MM.1S (cell line): ENCODE data around the gene P4HTM.
A peak's percentile ranks its signal among the peaks of the same experiment; 100 is the strongest.

ENCODE experiments used
- DNase-seq: peaks from one replicate; pipeline ENCODE4 v3.0.0-alpha.2; 2015
- H2AFZ ChIP-seq: fragments of 300-600 bp; sonication (generic); 2 replicates; pipeline ENCODE4 v1.6.0; 2016; ENCODE audit warnings: antibody characterized with exemption, low read length
- H3F3A ChIP-seq: fragments of 300-600 bp; sonication (generic); 2 replicates; pipeline ENCODE4 v1.6.1; 2016; ENCODE audit warnings: mild to moderate bottlenecking, antibody characterized with exemption, low read length, moderate library complexity, mixed read lengths; ENCODE audit not compliant: insufficient read depth
- H3K27ac ChIP-seq: fragments of 300-600 bp; sonication (generic); 2 replicates; pipeline ENCODE4 v1.5.1; 2016; ENCODE audit warnings: mild to moderate bottlenecking, low read length
- H3K27me3 ChIP-seq: fragments of 300-600 bp; sonication (generic); replicated peaks from 2 replicates; pipeline ENCODE4 v1.6.0; 2016; ENCODE audit warnings: low read length; ENCODE audit not compliant: insufficient read depth
- H3K36me3 ChIP-seq: fragments of 300-600 bp; sonication (generic); replicated peaks from 2 replicates; pipeline ENCODE4 v1.6.1; 2016; ENCODE audit warnings: mild to moderate bottlenecking, low read length, mixed read lengths; ENCODE audit not compliant: insufficient read depth
- H3K4me1 ChIP-seq: fragments of 300-600 bp; sonication (generic); 2 replicates; pipeline ENCODE4 v1.6.1; 2016; ENCODE audit warnings: low read length, mixed read lengths
- H3K4me2 ChIP-seq: fragments of 300-600 bp; sonication (generic); 2 replicates; pipeline ENCODE4 v1.6.0; 2016; ENCODE audit warnings: low read depth, low read length
- H3K4me3 ChIP-seq: fragments of 300-600 bp; sonication (generic); 2 replicates; pipeline ENCODE4 v1.5.1; 2016; ENCODE audit warnings: low read length, mixed read lengths
- H3K79me2 ChIP-seq: fragments of 300-600 bp; sonication (generic); 2 replicates; pipeline ENCODE4 v1.6.1; 2016; ENCODE audit warnings: mixed run types, low read length, mixed read lengths
- H3K9ac ChIP-seq: fragments of 300-600 bp; sonication (generic); 2 replicates; pipeline ENCODE4 v1.6.1; 2016; ENCODE audit warnings: low read length, mixed read lengths
- H3K9me2 ChIP-seq: fragments of 300-600 bp; sonication (generic); replicated peaks from 2 replicates; pipeline ENCODE4 v1.6.1; 2016; ENCODE audit warnings: mild to moderate bottlenecking, low read length, mixed read lengths; ENCODE audit not compliant: insufficient read depth
- H3K9me3 ChIP-seq: fragments of 300-600 bp; sonication (generic); replicated peaks from 2 replicates; pipeline ENCODE4 v1.6.1; 2016; ENCODE audit warnings: mild to moderate bottlenecking, low read length, mixed read lengths; ENCODE audit not compliant: insufficient read depth
- H4K20me1 ChIP-seq: fragments of 300-600 bp; sonication (generic); 2 replicates; pipeline ENCODE4 v1.6.1; 2016; ENCODE audit warnings: mild to moderate bottlenecking, low read length, moderate library complexity, mixed read lengths; ENCODE audit not compliant: insufficient read depth
- EZH2 ChIP-seq: fragments of 300-600 bp; sonication (generic); optimal IDR thresholded peaks from 2 replicates; pipeline ENCODE3; 2017; ENCODE audit warnings: low read depth, mild to moderate bottlenecking, antibody characterized with exemption, low read length, mixed read lengths
- EZH2phosphoT487 ChIP-seq: fragments of 300-600 bp; sonication (generic); IDR thresholded peaks from 2 replicates; pipeline ENCODE4 v1.6.1; 2018; ENCODE audit warnings: antibody characterized with exemption, low read length
- TF ChIP-seq, protein P1 (sequence below): fragments of 300-600 bp; sonication (generic); IDR thresholded peaks from 2 replicates; pipeline ENCODE4 v1.5.1; 2016; ENCODE audit warnings: antibody characterized with exemption, low read length, mixed read lengths

Gene P4HTM

DNA sequence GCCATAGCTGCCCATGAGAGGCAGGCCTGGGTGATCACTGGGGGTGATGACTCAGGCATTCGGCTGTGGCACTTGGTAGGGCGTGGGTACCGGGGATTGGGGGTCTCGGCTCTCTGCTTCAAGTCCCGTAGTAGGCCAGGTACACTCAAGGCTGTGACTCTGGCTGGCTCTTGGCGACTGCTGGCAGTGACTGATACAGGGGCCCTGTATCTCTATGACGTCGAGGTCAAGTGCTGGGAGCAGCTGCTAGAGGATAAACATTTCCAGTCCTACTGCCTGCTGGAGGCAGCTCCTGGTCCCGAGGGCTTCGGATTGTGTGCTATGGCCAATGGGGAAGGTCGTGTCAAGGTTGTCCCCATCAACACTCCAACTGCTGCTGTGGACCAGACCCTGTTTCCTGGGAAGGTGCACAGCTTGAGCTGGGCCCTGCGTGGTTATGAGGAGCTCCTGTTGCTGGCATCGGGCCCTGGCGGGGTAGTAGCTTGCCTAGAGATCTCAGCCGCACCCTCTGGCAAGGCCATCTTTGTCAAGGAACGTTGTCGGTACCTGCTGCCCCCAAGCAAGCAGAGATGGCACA lies 22.5 kb downstream of the P4HTM start:
- no peak overlapping the region for H3K27ac ChIP-seq
- 0 out of 2 replicates have a peak, but pooled peaks cover 2% of the 10 kb centered on the region for H4K20me1 ChIP-seq
- no peak for DNase-seq
- no peak overlapping the region for H3K9ac ChIP-seq
- H3K79me2 ChIP-seq: peaks cover 73% of the 10 kb centered on the region
- no peaks in the 10 kb centered on the region for H3K9me2 ChIP-seq
- no peaks in the 10 kb centered on the region for H3K9me3 ChIP-seq
- H2AFZ ChIP-seq: no peak overlapping the region
- H3K4me2 ChIP-seq: no peak overlapping the region
- peaks cover 18% of the 10 kb centered on the region for H3F3A ChIP-seq
- no peaks in the 10 kb centered on the region for H3K27me3 ChIP-seq
- H3K36me3 ChIP-seq: peaks cover 7% of the 10 kb centered on the region; the same call in 1 of the 2 replicates
- TF ChIP-seq EZH2 (no peak), EZH2phosphoT487 (no peak)
- TF ChIP-seq, protein P1, sequence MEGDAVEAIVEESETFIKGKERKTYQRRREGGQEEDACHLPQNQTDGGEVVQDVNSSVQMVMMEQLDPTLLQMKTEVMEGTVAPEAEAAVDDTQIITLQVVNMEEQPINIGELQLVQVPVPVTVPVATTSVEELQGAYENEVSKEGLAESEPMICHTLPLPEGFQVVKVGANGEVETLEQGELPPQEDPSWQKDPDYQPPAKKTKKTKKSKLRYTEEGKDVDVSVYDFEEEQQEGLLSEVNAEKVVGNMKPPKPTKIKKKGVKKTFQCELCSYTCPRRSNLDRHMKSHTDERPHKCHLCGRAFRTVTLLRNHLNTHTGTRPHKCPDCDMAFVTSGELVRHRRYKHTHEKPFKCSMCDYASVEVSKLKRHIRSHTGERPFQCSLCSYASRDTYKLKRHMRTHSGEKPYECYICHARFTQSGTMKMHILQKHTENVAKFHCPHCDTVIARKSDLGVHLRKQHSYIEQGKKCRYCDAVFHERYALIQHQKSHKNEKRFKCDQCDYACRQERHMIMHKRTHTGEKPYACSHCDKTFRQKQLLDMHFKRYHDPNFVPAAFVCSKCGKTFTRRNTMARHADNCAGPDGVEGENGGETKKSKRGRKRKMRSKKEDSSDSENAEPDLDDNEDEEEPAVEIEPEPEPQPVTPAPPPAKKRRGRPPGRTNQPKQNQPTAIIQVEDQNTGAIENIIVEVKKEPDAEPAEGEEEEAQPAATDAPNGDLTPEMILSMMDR: no peak
- H3K4me3 ChIP-seq: no peak overlapping the region
- H3K4me1 ChIP-seq: peaks cover 9% of the 10 kb centered on the region; the same call in 1 of the 2 replicates

DNA sequence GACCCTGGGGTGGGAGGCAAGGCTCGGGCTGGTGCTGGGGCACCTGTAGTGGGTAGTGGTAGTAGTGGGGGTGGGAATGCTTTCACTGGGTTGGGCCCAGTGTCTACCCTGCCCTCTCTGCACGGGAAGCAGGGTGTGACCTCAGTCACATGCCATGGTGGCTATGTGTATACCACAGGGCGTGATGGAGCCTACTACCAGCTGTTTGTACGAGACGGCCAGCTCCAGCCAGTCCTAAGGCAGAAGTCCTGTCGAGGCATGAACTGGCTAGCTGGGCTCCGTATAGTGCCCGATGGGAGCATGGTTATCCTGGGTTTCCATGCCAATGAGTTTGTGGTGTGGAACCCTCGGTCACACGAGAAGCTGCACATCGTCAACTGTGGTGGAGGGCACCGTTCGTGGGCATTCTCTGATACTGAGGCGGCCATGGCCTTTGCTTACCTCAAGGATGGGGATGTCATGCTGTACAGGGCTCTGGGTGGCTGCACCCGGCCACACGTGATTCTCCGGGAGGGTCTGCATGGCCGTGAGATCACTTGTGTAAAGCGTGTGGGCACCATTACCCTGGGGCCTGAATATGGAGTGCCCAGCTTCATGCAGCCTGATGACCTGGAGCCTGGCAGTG lies 23.2 kb downstream of the P4HTM start:
- Histone ChIP-seq H3F3A (peaks cover 24% of the 10 kb centered on the region), H3K4me3 (no peak overlapping the region), H3K9me2 (no peaks in the 10 kb centered on the region), H3K79me2 (peaks cover 66% of the 10 kb centered on the region), H3K27ac (no peak overlapping the region), H3K9me3 (no peaks in the 10 kb centered on the region), H3K27me3 (no peaks in the 10 kb centered on the region), H3K9ac (no peak overlapping the region), H3K36me3 (peaks cover 7% of the 10 kb centered on the region; the same call in 1 of the 2 replicates), H2AFZ (no peak overlapping the region), H3K4me1 (peaks cover 9% of the 10 kb centered on the region; the same call in 1 of the 2 replicates), H4K20me1 (0 out of 2 replicates have a peak, but pooled peaks cover 2% of the 10 kb centered on the region), H3K4me2 (no peak overlapping the region)
- DNase-seq: no peak
- TF ChIP-seq EZH2: no peak
- TF ChIP-seq, protein P1: no peak
- no peak for TF ChIP-seq EZH2phosphoT487

DNA sequence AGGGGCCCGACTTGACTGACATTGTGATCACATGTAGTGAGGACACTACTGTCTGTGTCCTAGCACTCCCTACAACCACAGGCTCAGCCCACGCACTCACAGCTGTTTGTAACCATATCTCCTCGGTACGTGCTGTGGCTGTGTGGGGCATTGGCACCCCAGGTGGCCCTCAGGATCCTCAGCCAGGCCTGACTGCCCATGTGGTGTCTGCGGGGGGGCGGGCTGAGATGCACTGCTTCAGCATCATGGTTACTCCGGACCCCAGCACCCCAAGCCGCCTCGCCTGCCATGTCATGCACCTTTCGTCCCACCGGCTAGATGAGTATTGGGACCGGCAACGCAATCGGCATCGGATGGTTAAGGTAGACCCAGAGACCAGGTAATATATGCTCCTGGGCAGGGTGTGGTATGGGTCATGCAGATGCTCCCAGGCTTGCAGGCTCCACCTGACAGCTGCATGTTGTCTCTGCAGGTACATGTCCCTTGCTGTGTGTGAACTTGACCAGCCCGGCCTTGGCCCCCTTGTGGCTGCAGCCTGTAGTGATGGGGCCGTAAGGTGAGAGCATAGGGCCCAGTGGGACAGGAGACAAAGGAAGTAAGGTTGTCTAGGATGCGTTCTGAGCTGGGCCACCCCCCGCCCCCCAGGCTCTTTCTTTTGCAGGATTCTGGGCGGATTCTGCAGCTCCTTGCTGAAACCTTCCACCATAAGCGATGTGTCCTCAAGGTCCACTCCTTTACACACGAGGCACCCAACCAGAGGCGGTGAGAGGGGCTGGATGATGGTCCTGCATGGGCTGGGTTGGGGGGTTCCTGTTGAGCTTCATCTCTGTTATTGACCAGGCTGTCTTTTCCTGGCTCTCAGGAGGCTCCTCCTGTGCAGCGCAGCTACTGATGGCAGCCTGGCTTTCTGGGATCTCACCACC lies 24.0 kb downstream of the P4HTM start:
- no peaks in the 10 kb centered on the region for H3K9me3 ChIP-seq
- H3K36me3 ChIP-seq: peaks cover 7% of the 10 kb centered on the region; the same call in 1 of the 2 replicates
- H2AFZ ChIP-seq: no peak overlapping the region
- DNase-seq: peak; percentile 66
- H3K27me3 ChIP-seq: no peaks in the 10 kb centered on the region
- peaks cover 9% of the 10 kb centered on the region; the same call in 1 of the 2 replicates for H3K4me1 ChIP-seq
- no peak overlapping the region for H3K9ac ChIP-seq
- peaks cover 27% of the 10 kb centered on the region for H3F3A ChIP-seq
- no peak overlapping the region for H3K4me3 ChIP-seq
- 0 out of 2 replicates have a peak, but pooled peaks cover 2% of the 10 kb centered on the region for H4K20me1 ChIP-seq
- H3K79me2 ChIP-seq: peaks cover 59% of the 10 kb centered on the region
- H3K27ac ChIP-seq: no peak overlapping the region
- TF ChIP-seq EZH2: no peak
- TF ChIP-seq, protein P1: peak; percentile 69
- no peak overlapping the region for H3K4me2 ChIP-seq
- H3K9me2 ChIP-seq: no peaks in the 10 kb centered on the region
